Measurements from ENCODE around the gene SETD4. TPM values are rescaled to one million over a fixed set of nuclear protein-coding genes. Genes with fewer than 3 reads are reported as not detected.

Gene SETD4
- total and polyA plus RNA-seq, 2 experiments from 2014 or later, result 12.7 to 12.9 TPM

DNA sequence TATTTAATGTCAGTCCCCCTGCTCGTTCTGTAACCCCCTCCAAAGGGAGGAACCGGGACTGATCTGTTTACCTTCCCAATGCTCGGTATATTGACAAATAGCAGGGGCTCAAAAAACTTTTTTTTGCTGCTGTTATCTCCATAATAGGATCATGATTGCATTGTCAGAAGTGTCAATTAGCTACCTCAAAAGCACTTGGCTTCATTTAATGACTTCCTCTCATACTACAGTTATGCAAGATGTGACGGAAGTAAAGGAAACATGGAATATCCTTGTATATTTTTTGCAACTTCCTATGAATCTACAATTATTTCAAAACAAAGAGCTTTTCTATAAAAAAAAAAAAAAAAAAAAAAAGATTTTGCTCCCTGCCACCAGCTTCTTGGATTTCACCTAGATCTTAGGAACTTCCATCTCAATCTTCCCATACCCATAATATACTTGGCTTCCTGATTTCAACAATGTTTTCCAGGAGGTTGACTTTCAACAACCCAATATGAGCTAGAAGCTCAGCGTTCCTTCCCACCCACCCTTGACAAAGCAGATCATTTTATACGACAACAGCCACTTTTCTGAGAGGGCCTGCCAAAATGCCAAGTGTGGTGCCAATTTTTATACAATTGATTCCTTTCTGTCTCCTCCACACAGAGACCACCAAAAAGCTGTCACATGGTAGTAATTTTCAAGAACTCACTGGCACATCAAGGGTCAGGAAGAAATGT is 71.7 kb downstream of the SETD4 start:
- H3K79me2 ChIP-seq (ENCODE audit: insufficient read depth), result no peaks in the 10 kb centered on the region
- H3K4me2 ChIP-seq (ENCODE audit: unreplicated experiment), result peak overlapping the region; percentile 44
- peak overlapping the region; percentile 82 for H3K9ac ChIP-seq
- peaks cover 14% of the 10 kb centered on the region for H3K4me1 ChIP-seq (ENCODE audit: insufficient read depth)
- DNase-seq, result no peak
- H2AFZ ChIP-seq, result peak overlapping the region; percentile 54
- TF ChIP-seq EZH2phosphoT487 (IDR thresholded peaks at IDR 0.05; ENCODE audit: insufficient read depth, low read depth) (no peak), EZH2 (IDR thresholded peaks at IDR 0.05; ENCODE audit: insufficient read depth, poor library complexity, severe bottlenecking) (no peak)
- no peaks in the 10 kb centered on the region for H4K20me1 ChIP-seq (ENCODE audit: insufficient read depth)
- in situ Hi-C loops (cut with MboI), result no loop called here
- WGBS, 2 experiments (ENCODE audit: low coverage in 1 of 2, low lambda C conversion rate in 2 of 2, missing lambda C conversion rate in 2 of 2), result 49 to 51% methylated on average over 6 of the region's 6 CpGs
- H3K4me3 ChIP-seq, result peak overlapping the region; percentile 46
- no peaks in the 10 kb centered on the region for H3K27me3 ChIP-seq (replicated peaks; ENCODE audit: insufficient read depth)
- peaks cover 7% of the 10 kb centered on the region; the same call in 1 of the 2 replicates for H3F3A ChIP-seq (ENCODE audit: insufficient read depth)
- no peaks in the 10 kb centered on the region for H3K9me2 ChIP-seq (ENCODE audit: insufficient read depth)
- no peaks in the 10 kb centered on the region for H3K36me3 ChIP-seq (ENCODE audit: low read depth)
- no peaks in the 10 kb centered on the region for H3K9me3 ChIP-seq (ENCODE audit: low read depth)
- peak overlapping the region; percentile 97 for H3K27ac ChIP-seq

DNA sequence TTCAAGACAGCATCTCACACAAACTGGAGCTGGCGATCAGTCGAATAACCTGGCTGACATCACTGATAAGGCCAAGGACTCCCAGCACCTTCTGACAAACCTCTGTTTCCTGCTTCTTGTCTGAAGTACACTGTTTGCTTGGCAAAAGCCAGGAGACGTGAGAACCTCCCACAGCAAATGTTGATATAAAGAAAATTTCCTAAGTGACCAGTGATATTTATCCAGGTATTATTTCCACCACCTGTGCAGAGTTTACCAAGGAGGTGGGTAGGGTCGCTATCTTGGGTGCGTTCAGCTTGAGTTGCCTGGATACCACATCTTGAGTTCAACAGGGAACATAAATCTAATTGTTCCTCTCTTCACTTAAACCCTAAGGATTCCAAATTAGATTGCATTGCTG is 72.9 kb downstream of the SETD4 start:
- Histone ChIP-seq H4K20me1 (ENCODE audit: insufficient read depth) (no peaks in the 10 kb centered on the region), H3K9ac (no peak overlapping the region), H3K9me2 (ENCODE audit: insufficient read depth) (no peaks in the 10 kb centered on the region), H3F3A (ENCODE audit: insufficient read depth) (peaks cover 7% of the 10 kb centered on the region; the same call in 1 of the 2 replicates), H2AFZ (no peak overlapping the region), H3K4me1 (ENCODE audit: insufficient read depth) (peaks cover 14% of the 10 kb centered on the region), H3K27ac (no peak overlapping the region), H3K36me3 (ENCODE audit: low read depth) (no peaks in the 10 kb centered on the region), H3K4me3 (no peak overlapping the region), H3K79me2 (ENCODE audit: insufficient read depth) (no peaks in the 10 kb centered on the region), H3K9me3 (ENCODE audit: low read depth) (no peaks in the 10 kb centered on the region), H3K4me2 (ENCODE audit: unreplicated experiment) (no peak overlapping the region), H3K27me3 (replicated peaks; ENCODE audit: insufficient read depth) (no peaks in the 10 kb centered on the region)
- WGBS, 2 experiments (ENCODE audit: low coverage in 1 of 2, low lambda C conversion rate in 2 of 2, missing lambda C conversion rate in 2 of 2), result 85 to 91% methylated on average over 5 of the region's 5 CpGs
- in situ Hi-C loops (cut with MboI), result no loop called here
- DNase-seq, result no peak
- no peak for TF ChIP-seq EZH2phosphoT487 (IDR thresholded peaks at IDR 0.05; ENCODE audit: insufficient read depth, low read depth)
- no peak for TF ChIP-seq EZH2 (IDR thresholded peaks at IDR 0.05; ENCODE audit: insufficient read depth, poor library complexity, severe bottlenecking)

DNA sequence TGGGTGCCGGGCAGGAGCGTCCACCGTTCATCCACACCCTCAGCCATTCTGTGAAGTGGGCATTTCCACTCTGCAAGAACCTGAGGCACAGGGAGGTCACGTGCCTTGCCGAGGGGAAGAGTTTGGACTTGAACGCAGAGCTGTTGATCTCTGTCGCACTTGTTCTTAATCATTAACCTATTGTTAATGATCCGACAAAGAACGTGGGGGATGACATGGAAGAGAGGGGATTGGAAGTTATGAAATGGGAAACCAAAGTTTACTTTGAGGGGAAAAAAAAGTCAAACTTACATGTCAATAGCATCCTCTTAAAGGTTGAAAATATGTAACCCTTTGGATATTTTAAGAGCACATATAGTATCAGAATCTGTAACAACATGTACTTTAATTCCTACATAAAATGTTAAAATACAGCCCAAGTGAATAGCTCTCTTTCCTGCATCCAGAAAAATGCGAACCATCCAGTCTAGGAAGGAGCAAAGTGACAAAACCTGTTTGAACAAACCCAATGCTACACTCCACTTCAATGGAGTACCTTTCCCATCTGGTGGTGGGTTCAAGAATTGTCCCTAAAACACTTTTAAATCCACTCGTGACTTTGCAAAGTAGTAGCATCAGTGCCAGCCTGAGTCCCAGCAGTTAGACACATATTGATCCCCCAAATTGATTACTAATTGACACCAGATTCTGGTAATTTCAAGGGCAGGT is 75.5 kb downstream of the SETD4 start:
- no peak overlapping the region for H3K4me2 ChIP-seq (ENCODE audit: unreplicated experiment)
- H3K9me3 ChIP-seq (ENCODE audit: low read depth), result no peaks in the 10 kb centered on the region
- peaks cover 12% of the 10 kb centered on the region for H3K4me1 ChIP-seq (ENCODE audit: insufficient read depth)
- H3K36me3 ChIP-seq (ENCODE audit: low read depth), result no peaks in the 10 kb centered on the region
- H3K9ac ChIP-seq, result no peak overlapping the region
- TF ChIP-seq EZH2 (IDR thresholded peaks at IDR 0.05; ENCODE audit: insufficient read depth, poor library complexity, severe bottlenecking) (no peak), EZH2phosphoT487 (IDR thresholded peaks at IDR 0.05; ENCODE audit: insufficient read depth, low read depth) (no peak)
- H3K9me2 ChIP-seq (ENCODE audit: insufficient read depth), result no peaks in the 10 kb centered on the region
- no peak overlapping the region for H3K4me3 ChIP-seq
- H3K27me3 ChIP-seq (replicated peaks; ENCODE audit: insufficient read depth), result no peaks in the 10 kb centered on the region
- WGBS, 2 experiments (ENCODE audit: low coverage in 1 of 2, low lambda C conversion rate in 2 of 2, missing lambda C conversion rate in 2 of 2), result 77 to 83% methylated on average over 11 of the region's 11 CpGs
- no peak overlapping the region for H3K27ac ChIP-seq
- in situ Hi-C loops (cut with MboI), result no loop called here
- H3F3A ChIP-seq (ENCODE audit: insufficient read depth), result peaks cover 5% of the 10 kb centered on the region; the same call in 1 of the 2 replicates
- H3K79me2 ChIP-seq (ENCODE audit: insufficient read depth), result no peaks in the 10 kb centered on the region
- no peak for DNase-seq
- no peaks in the 10 kb centered on the region for H4K20me1 ChIP-seq (ENCODE audit: insufficient read depth)
- H2AFZ ChIP-seq, result no peak overlapping the region

Small RNAs within 50 kb of the gene (small RNA-seq; reads per million reads assigned to genes)
- gene RNU6-992P (ENCODE audit: low read depth, low replicate concordance), result not detected

Other genes starting within 250 kb of the SETD4 start
- gene CBR1, start 9.5 kb upstream of the SETD4 start, total RNA-seq (2014; rRNA removed; shearing (Covaris generic)), result 179 and 205 TPM in 2 replicates
- gene CBR1, start 9.5 kb upstream of the SETD4 start, polyA plus RNA-seq (2016; fragmentation: Nextera tagmentation; extraction: Ambion mirVana), result 151 and 158 TPM in 2 replicates
- 17.3 and 29.0 TPM in 2 replicates for gene CBR3, start 74.6 kb upstream of the SETD4 start, total RNA-seq (2014; rRNA removed; shearing (Covaris generic))
- 28.1 and 28.3 TPM in 2 replicates for gene CBR3, start 74.6 kb upstream of the SETD4 start, polyA plus RNA-seq (2016; fragmentation: Nextera tagmentation; extraction: Ambion mirVana)
- 12.0 and 12.3 TPM in 2 replicates for gene DOP1B, start 96.3 kb upstream of the SETD4 start, total RNA-seq (2014; rRNA removed; shearing (Covaris generic))
- gene DOP1B, start 96.3 kb upstream of the SETD4 start, polyA plus RNA-seq (2016; fragmentation: Nextera tagmentation; extraction: Ambion mirVana), result 5.4 and 6.0 TPM in 2 replicates